Liver (tissue), 9 donors: ENCODE data around the gene CELF2. TPM values are rescaled to one million over a fixed set of nuclear protein-coding genes. Genes with fewer than 3 reads are reported as not detected.

Source experiments
- DNase-seq: peaks from one replicate; pipeline ENCODE4 v3.0.0-alpha.2; 2017; ENCODE audit warnings: low spot score
- H3K27ac ChIP-seq, 2 donors: one replicate each; pipeline ENCODE4 v1.7.0; 2013; ENCODE audit warnings: inconsistent platforms in 2 of 2, low read length in 2 of 2, control low read depth in 1 of 2, low read depth in 1 of 2, mild to moderate bottlenecking in 1 of 2
- H3K27me3 ChIP-seq, 4 donors: one replicate each; pipeline versions ENCODE4 v1.6.1 to v1.7.0; 2013; ENCODE audit warnings: low read length in 3 of 4, inconsistent platforms in 1 of 4, mild to moderate bottlenecking in 1 of 4, moderate library complexity in 1 of 4; ENCODE audit not compliant: control insufficient read depth in 4 of 4, insufficient read depth in 4 of 4
- H3K36me3 ChIP-seq, 4 donors: one replicate each; pipeline versions ENCODE4 v1.6.1 to v1.7.0; 2013; ENCODE audit warnings: low read length in 3 of 4, mild to moderate bottlenecking in 3 of 4, low read depth in 1 of 4, moderate library complexity in 1 of 4; ENCODE audit not compliant: control insufficient read depth in 4 of 4, insufficient read depth in 3 of 4
- H3K4me1 ChIP-seq, 4 donors: one replicate each; pipeline versions ENCODE4 v1.6.1 to v1.7.0; 2013; ENCODE audit warnings: low read length in 3 of 4, mild to moderate bottlenecking in 3 of 4, moderate library complexity in 1 of 4; ENCODE audit not compliant: control insufficient read depth in 4 of 4, insufficient read depth in 4 of 4
- H3K4me3 ChIP-seq, 3 donors: one replicate each; pipeline versions ENCODE4 v1.6.1 to v1.7.0; 2013; ENCODE audit warnings: low read length in 3 of 3, control low read depth in 1 of 3, low read depth in 1 of 3, mild to moderate bottlenecking in 1 of 3
- H3K9ac ChIP-seq, 2 donors: one replicate each; pipeline ENCODE4 v1.7.0; 2013; ENCODE audit warnings: low read length in 2 of 2, mild to moderate bottlenecking in 2 of 2, moderate library complexity in 2 of 2, control low read depth in 1 of 2, low read depth in 1 of 2
- H3K9me3 ChIP-seq, 4 donors: one replicate each; pipeline versions ENCODE4 v1.6.1 to v1.7.0; 2013; ENCODE audit warnings: low read length in 3 of 4; ENCODE audit not compliant: control insufficient read depth in 4 of 4
- EGR1 ChIP-seq, 2 donors: IDR thresholded peaks; 2 replicates each; pipeline ENCODE4 v1.6.1; 2016 to 2018; ENCODE audit warnings: antibody characterized with exemption in 2 of 2, low read depth in 2 of 2
- FOXA1 ChIP-seq: IDR thresholded peaks from 2 replicates; pipeline ENCODE4 v1.6.1; 2016; ENCODE audit warnings: antibody characterized with exemption
- FOXA2 ChIP-seq: IDR thresholded peaks from 2 replicates; pipeline ENCODE4 v1.6.1; 2016; ENCODE audit warnings: antibody characterized with exemption
- GABPA ChIP-seq, 2 donors: IDR thresholded peaks in 1 of 2; conservative IDR thresholded peaks in 1 of 2; 2 replicates each; pipeline ENCODE4 v1.6.1; 2016; ENCODE audit warnings: antibody characterized with exemption in 2 of 2, mild to moderate bottlenecking in 1 of 2, moderate library complexity in 1 of 2
- HNF4A ChIP-seq, 2 donors: conservative IDR thresholded peaks; 2 replicates each; pipeline ENCODE4 v1.6.1; 2016; ENCODE audit warnings: antibody characterized with exemption in 2 of 2, mild to moderate bottlenecking in 2 of 2
- HNF4G ChIP-seq: IDR thresholded peaks from 2 replicates; pipeline ENCODE4 v1.6.1; 2016; ENCODE audit warnings: antibody characterized with exemption
- JUND ChIP-seq, 2 donors: IDR thresholded peaks; 2 replicates each; pipeline ENCODE4 v1.6.1; 2016; ENCODE audit warnings: antibody characterized with exemption in 2 of 2
- NR2F2 ChIP-seq: IDR thresholded peaks from 2 replicates; pipeline ENCODE4 v1.6.1; 2016; ENCODE audit warnings: antibody characterized with exemption
- RXRA ChIP-seq, 2 donors: IDR thresholded peaks; 2 replicates each; pipeline ENCODE4 v1.6.1; 2017 to 2018; ENCODE audit warnings: antibody characterized with exemption in 2 of 2, mild to moderate bottlenecking in 1 of 2
- SP1 ChIP-seq: IDR thresholded peaks from 2 replicates; pipeline ENCODE4 v1.6.1; 2018; ENCODE audit warnings: antibody characterized with exemption, mild to moderate bottlenecking
- TAF1 ChIP-seq: conservative IDR thresholded peaks from 2 replicates; pipeline ENCODE4 v1.6.1; 2016; ENCODE audit warnings: antibody characterized with exemption, mild to moderate bottlenecking
- YY1 ChIP-seq: IDR thresholded peaks from 2 replicates; pipeline ENCODE4 v1.6.1; 2016; ENCODE audit warnings: antibody characterized with exemption, mild to moderate bottlenecking
- WGBS: extraction: QIAGEN DNeasy Blood & Tissue Kit; methylation state at CpG from one replicate; pipeline ENCODE4 v1.1.7; 2013; 5-methylcytosine and 5-hydroxymethylcytosine counted together
- polyA plus RNA-seq, 2 donors: library from polyadenylated mRNA; stranded (reverse) in 1 of 2; unstranded in 1 of 2; fragments of 200-250 nt in 1 of 2; fragments of >200 nt in 1 of 2; fragmentation: Nextera tagmentation in 1 of 2; extraction: Ambion mirVana in 1 of 2; gene quantifications; one replicate each; pipeline versions ENCODE4 v1.2.1 to v1.2.3, GENCODE V29; 2013 to 2015
- total RNA-seq, 2 donors: library from RNA; depleted of rRNA; stranded (reverse); fragments of >200 nt; gene quantifications; one replicate each; pipeline ENCODE4 v1.2.3, GENCODE V29; 2014
- TF ChIP-seq, protein P1 (sequence below): fragments of 150-350 bp; IDR thresholded peaks from 2 replicates; pipeline ENCODE4 v1.5.1; 2017; ENCODE audit warnings: improper control_type of control experiment, low read depth, low read length; ENCODE audit not compliant: missing input control
- donor health status: healthy.
- donor health status: healthy.
- donor health status: healthy.
- donor health status: healthy.
- donor health status: healthy.

The CELF2 gene
- total and polyA plus RNA-seq, 4 donors = 1.4 to 8.5 (median 5.6) TPM

DNA sequence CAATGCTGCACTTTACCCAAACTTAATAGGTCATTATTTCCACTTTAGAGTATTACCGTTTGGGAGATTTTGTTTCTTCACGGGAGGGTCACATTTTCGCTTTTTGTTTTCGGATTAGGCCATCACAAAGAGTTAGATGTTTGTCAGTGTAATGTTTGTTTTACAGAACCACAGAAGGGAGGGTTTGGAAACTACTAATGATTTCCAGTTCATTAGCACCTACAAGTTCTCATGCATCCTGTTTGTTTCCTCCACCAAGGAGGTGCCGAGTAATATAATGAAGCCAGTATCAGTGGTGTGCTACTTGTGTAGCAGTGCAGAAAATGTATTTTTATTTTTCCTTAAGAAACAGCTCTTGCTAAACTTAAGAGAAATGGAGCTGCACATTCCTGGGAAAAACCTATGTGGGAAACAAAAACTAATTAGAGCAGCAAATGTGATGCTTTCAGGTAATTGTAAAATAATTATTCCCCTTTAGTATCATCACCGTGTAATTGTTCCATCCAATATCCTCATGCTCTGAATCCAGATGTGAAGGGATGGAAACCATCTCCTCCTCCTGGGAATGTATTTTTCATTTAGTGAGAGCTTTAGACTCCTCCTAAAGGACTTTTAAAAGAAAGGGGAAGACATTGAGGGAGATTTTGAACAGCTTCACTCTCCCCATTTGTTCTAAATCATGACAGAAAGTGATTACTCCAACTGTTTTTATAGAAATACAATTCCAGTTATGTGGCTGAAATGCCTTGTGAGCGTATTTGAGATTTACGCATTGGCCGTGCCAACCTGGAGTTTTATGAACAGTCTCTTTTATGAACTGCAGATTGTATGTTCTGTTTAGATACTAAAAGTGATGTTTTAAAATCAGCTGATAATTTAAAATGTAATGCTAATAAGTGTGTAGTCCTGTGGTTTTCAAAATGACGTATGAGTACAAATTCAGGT, 5.6 kb downstream of the CELF2 start:
- WGBS = 67% methylated on average over 10 of the region's 10 CpGs
- peaks cover 0 to 18% (median 4%) of the 10 kb centered on the region in 4 donors for H3K27me3 ChIP-seq

GRCh38 chr10:11024596-11024995, 6.9 kb downstream of the CELF2 start:
- no peak for DNase-seq
- WGBS = 84% methylated on average over 1 of the region's 1 CpG

More for the DNA sequence above, 5.6 kb downstream of the CELF2 start:
- peaks cover 0 to 3% (median 0%) of the 10 kb centered on the region in 4 donors for H3K9me3 ChIP-seq
- no peak overlapping the region for H3K27ac ChIP-seq
- H3K4me1 ChIP-seq = peaks cover 0 to 3% (median under 1%) of the 10 kb centered on the region in 4 donors
- DNase-seq = no peak
- no peak overlapping the region for H3K9ac ChIP-seq
- no peaks in the 10 kb centered on the region for H3K36me3 ChIP-seq
- no peak overlapping the region for H3K4me3 ChIP-seq
- TF ChIP-seq JUND (IDR thresholded peaks at IDR 0.05) (no peak), FOXA2 (no peak), FOXA1 (no peak), NR2F2 (no peak), HNF4G (no peak), YY1 (no peak), SP1 (no peak)
- TF ChIP-seq, protein P1, sequence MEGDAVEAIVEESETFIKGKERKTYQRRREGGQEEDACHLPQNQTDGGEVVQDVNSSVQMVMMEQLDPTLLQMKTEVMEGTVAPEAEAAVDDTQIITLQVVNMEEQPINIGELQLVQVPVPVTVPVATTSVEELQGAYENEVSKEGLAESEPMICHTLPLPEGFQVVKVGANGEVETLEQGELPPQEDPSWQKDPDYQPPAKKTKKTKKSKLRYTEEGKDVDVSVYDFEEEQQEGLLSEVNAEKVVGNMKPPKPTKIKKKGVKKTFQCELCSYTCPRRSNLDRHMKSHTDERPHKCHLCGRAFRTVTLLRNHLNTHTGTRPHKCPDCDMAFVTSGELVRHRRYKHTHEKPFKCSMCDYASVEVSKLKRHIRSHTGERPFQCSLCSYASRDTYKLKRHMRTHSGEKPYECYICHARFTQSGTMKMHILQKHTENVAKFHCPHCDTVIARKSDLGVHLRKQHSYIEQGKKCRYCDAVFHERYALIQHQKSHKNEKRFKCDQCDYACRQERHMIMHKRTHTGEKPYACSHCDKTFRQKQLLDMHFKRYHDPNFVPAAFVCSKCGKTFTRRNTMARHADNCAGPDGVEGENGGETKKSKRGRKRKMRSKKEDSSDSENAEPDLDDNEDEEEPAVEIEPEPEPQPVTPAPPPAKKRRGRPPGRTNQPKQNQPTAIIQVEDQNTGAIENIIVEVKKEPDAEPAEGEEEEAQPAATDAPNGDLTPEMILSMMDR = no peak

More at GRCh38 chr10:11024596-11024995, 6.9 kb downstream of the CELF2 start:
- no peaks in the 10 kb centered on the region for H3K9me3 ChIP-seq
- no peak for TF ChIP-seq YY1
- no peak for TF ChIP-seq FOXA1
- no peak for TF ChIP-seq NR2F2
- TF ChIP-seq GABPA (IDR thresholded peaks at IDR 0.05 in 1 of 2, conservative IDR thresholded peaks at IDR 0.05 in 1 of 2) = no peak
- TF ChIP-seq HNF4G = no peak
- no peak for TF ChIP-seq RXRA (IDR thresholded peaks at IDR 0.05)
- TF ChIP-seq, protein P1 = no peak
- no peak for TF ChIP-seq JUND (IDR thresholded peaks at IDR 0.05)
- TF ChIP-seq EGR1 (IDR thresholded peaks at IDR 0.05; ENCODE audit: low read depth in 2 of 2) = no peak
- TF ChIP-seq FOXA2 = no peak
- TF ChIP-seq SP1 = no peak
- no peak for TF ChIP-seq TAF1
- no peak for TF ChIP-seq HNF4A (conservative IDR thresholded peaks at IDR 0.05)
- no peak overlapping the region for H3K9ac ChIP-seq
- H3K27ac ChIP-seq = no peak overlapping the region
- no peak overlapping the region for H3K4me3 ChIP-seq
- H3K27me3 ChIP-seq = peaks cover 0 to 14% (median 1%) of the 10 kb centered on the region in 4 donors
- H3K36me3 ChIP-seq = no peaks in the 10 kb centered on the region
- no peaks in the 10 kb centered on the region for H3K4me1 ChIP-seq
